SU-DHL-6 (cell line): ENCODE data around the gene CMPK2.

ENCODE experiments used
- CTCF ChIP-seq: fragments of 200-600 bp; sonication (generic); IDR thresholded peaks from one replicate; pipeline ENCODE4 v1.5.1; 2017; ENCODE audit warnings: antibody characterized with exemption, mild to moderate bottlenecking, low read length, moderate library complexity; ENCODE audit not compliant: insufficient read depth, poor library complexity, severe bottlenecking
- EZH2phosphoT487 ChIP-seq: fragments of 200-600 bp; sonication (generic), shearing (Covaris generic); conservative IDR thresholded peaks from 2 replicates; pipeline ENCODE4 v1.6.1; 2018; ENCODE audit warnings: mild to moderate bottlenecking, antibody characterized with exemption, low read length, moderate library complexity, mixed read lengths

GRCh38 chr2:6819668-6820067, 46.0 kb downstream of the CMPK2 start:
- TF ChIP-seq CTCF (no peak), EZH2phosphoT487 (no peak)
